Mesendoderm (in vitro differentiated cells): ENCODE data around the gene PRKAR1B.

ENCODE experiments used
- DNase-seq: peaks from one replicate; pipeline ENCODE4 v3.0.0; 2013
- H2AK5ac ChIP-seq: 2 replicates; pipeline ENCODE4 v1.6.1; 2013; ENCODE audit warnings: low read length, inconsistent platforms
- H2BK120ac ChIP-seq: 2 replicates; pipeline ENCODE4 v1.6.1; 2013; ENCODE audit warnings: low read depth, mild to moderate bottlenecking, low read length, moderate library complexity, mixed read lengths
- H2BK15ac ChIP-seq: replicated peaks from 2 replicates; pipeline ENCODE4 v1.6.1; 2013; ENCODE audit warnings: low read depth, mild to moderate bottlenecking, moderate library complexity
- H2BK5ac ChIP-seq: 2 replicates; pipeline ENCODE4 v1.6.1; 2013; ENCODE audit warnings: low read length, inconsistent platforms
- H3K18ac ChIP-seq: 2 replicates; pipeline ENCODE4 v1.6.1; 2013; ENCODE audit warnings: mild to moderate bottlenecking, low read length, mixed read lengths
- H3K23ac ChIP-seq: one replicate; pipeline ENCODE4 v1.6.1; 2013; ENCODE audit warnings: low read length
- H3K27ac ChIP-seq: 2 replicates; pipeline ENCODE4 v1.5.1; 2013; ENCODE audit warnings: low read depth, mild to moderate bottlenecking, inconsistent platforms, low read length, moderate library complexity
- H3K27me3 ChIP-seq: 2 replicates; pipeline ENCODE4 v1.6.1; 2013; ENCODE audit warnings: low read length, control low read depth, mild to moderate bottlenecking, inconsistent platforms; ENCODE audit not compliant: insufficient read depth, poor library complexity
- H3K36me3 ChIP-seq: 2 replicates; pipeline ENCODE4 v1.6.1; 2013; ENCODE audit warnings: low read length, inconsistent platforms; ENCODE audit not compliant: control insufficient read depth, insufficient read depth
- H3K4ac ChIP-seq: one replicate; pipeline ENCODE4 v1.6.1; 2013; ENCODE audit warnings: low read depth, mild to moderate bottlenecking, low read length, moderate library complexity
- H3K4me1 ChIP-seq: 2 replicates; pipeline ENCODE4 v1.6.1; 2013; ENCODE audit warnings: low read depth, low read length, inconsistent platforms; ENCODE audit not compliant: control insufficient read depth
- H3K4me2 ChIP-seq: 2 replicates; pipeline ENCODE4 v1.6.1; 2013; ENCODE audit warnings: low read length
- H3K4me3 ChIP-seq: 2 replicates; pipeline ENCODE4 v1.5.1; 2013; ENCODE audit warnings: mild to moderate bottlenecking, low read length
- H3K56ac ChIP-seq: one replicate; pipeline ENCODE4 v1.6.1; 2013; ENCODE audit warnings: low read length
- H3K79me1 ChIP-seq: 2 replicates; pipeline ENCODE4 v1.6.1; 2013; ENCODE audit warnings: low read length, inconsistent platforms
- H3K79me2 ChIP-seq: 2 replicates; pipeline ENCODE4 v1.6.1; 2013; ENCODE audit warnings: mild to moderate bottlenecking, low read length; ENCODE audit not compliant: control insufficient read depth, insufficient read depth
- H3K9ac ChIP-seq: 2 replicates; pipeline ENCODE4 v1.6.1; 2013; ENCODE audit warnings: low read length, inconsistent platforms
- H4K5ac ChIP-seq: one replicate; pipeline ENCODE4 v1.6.1; 2013; ENCODE audit warnings: low read length
- H4K8ac ChIP-seq: one replicate; pipeline ENCODE4 v1.6.1; 2013; ENCODE audit warnings: low read depth, mild to moderate bottlenecking, control low read depth, low read length, moderate library complexity
- WGBS: extraction: QIAGEN DNeasy Blood & Tissue Kit; methylation state at CpG from one replicate; pipeline ENCODE4 v1.1.7; 2013; ENCODE audit warnings: low lambda C conversion rate, missing lambda C conversion rate; ENCODE audit not compliant: insufficient coverage; ENCODE audit errors: extremely low coverage; 5-methylcytosine and 5-hydroxymethylcytosine counted together

The PRKAR1B gene

GRCh38 chr7:604884-605531 lies 122.1 kb downstream of the PRKAR1B start:
- H3K4me2 ChIP-seq, result no peak overlapping the region
- H4K8ac ChIP-seq, result no peak overlapping the region
- H2BK5ac ChIP-seq, result no peak overlapping the region
- H2BK120ac ChIP-seq, result no peak overlapping the region
- no CpG with 5 or more reads among the region's 28 CpGs for WGBS
- no peaks in the 10 kb centered on the region for H3K79me1 ChIP-seq
- no peaks in the 10 kb centered on the region for H3K27me3 ChIP-seq
- no peak overlapping the region for H3K18ac ChIP-seq
- no peak for DNase-seq
- H3K27ac ChIP-seq, result no peak overlapping the region
- H3K4me3 ChIP-seq, result no peak overlapping the region
- no peak overlapping the region for H2AK5ac ChIP-seq
- no peak overlapping the region for H3K56ac ChIP-seq
- no peak overlapping the region for H2BK15ac ChIP-seq
- no peak overlapping the region for H3K23ac ChIP-seq
- H3K4ac ChIP-seq, result no peak overlapping the region
- H4K5ac ChIP-seq, result no peak overlapping the region
- no peaks in the 10 kb centered on the region for H3K79me2 ChIP-seq
- no peak overlapping the region for H3K9ac ChIP-seq
- H3K4me1 ChIP-seq, result peaks cover 8% of the 10 kb centered on the region
- no peaks in the 10 kb centered on the region for H3K36me3 ChIP-seq

DNA sequence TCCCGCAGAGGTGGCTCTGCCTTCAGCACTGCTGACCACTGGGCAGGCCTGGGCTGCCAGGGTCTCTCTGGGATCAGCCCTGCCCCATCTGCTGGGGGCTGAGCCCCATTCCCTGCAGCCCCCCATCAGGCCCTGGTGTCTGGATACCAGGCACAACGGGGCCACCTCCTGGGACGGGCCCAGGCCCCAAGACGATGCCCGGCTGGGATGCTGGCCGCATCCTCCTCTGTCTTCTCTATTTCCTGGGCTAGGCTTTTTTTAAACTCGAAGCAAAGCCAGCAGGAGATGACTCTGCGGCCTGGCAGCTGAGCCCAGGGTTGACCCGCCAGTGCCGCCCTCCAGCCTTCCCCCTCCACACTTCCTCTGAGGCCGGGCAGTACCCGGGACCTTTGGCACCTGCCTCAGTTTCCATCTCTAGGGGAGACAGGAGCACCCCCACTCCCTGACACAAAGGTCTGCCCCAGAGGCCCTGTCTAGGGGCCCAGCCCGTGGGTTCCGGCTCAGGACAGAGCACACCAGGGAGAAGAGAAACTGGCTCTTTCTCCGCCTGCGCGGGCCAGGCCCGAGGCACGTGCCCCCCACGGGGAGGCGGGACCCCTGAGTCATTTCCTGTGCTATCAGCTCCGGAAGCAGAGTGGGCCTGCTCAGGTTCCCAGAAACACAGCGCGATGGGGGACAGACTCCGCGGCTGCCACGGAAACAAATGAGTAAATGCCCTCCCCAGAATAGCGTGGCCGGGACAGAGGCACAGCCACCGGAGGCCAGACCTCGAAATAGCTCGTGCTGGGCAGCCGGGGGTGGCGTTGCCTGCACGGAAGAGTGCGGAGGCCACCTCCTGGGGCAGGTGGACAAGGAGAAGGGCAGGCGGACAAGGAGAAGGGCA lies 122.8 kb downstream of the PRKAR1B start:
- Histone ChIP-seq H2BK15ac (no peak overlapping the region), H3K36me3 (no peaks in the 10 kb centered on the region), H3K79me1 (no peaks in the 10 kb centered on the region), H3K56ac (peak overlapping the region; percentile 37), H3K27me3 (no peaks in the 10 kb centered on the region), H3K4ac (no peak overlapping the region), H3K4me3 (no peak overlapping the region), H2AK5ac (no peak overlapping the region), H2BK120ac (no peak overlapping the region), H3K27ac (peak overlapping the region; percentile 39), H3K9ac (no peak overlapping the region), H3K79me2 (no peaks in the 10 kb centered on the region), H3K23ac (no peak overlapping the region), H3K4me1 (peaks cover 8% of the 10 kb centered on the region), H4K5ac (no peak overlapping the region), H3K18ac (peak overlapping the region; percentile 29), H4K8ac (no peak overlapping the region), H2BK5ac (no peak overlapping the region), H3K4me2 (no peak overlapping the region)
- WGBS, result no CpG with 5 or more reads among the region's 37 CpGs
- peak; percentile 78 for DNase-seq

DNA sequence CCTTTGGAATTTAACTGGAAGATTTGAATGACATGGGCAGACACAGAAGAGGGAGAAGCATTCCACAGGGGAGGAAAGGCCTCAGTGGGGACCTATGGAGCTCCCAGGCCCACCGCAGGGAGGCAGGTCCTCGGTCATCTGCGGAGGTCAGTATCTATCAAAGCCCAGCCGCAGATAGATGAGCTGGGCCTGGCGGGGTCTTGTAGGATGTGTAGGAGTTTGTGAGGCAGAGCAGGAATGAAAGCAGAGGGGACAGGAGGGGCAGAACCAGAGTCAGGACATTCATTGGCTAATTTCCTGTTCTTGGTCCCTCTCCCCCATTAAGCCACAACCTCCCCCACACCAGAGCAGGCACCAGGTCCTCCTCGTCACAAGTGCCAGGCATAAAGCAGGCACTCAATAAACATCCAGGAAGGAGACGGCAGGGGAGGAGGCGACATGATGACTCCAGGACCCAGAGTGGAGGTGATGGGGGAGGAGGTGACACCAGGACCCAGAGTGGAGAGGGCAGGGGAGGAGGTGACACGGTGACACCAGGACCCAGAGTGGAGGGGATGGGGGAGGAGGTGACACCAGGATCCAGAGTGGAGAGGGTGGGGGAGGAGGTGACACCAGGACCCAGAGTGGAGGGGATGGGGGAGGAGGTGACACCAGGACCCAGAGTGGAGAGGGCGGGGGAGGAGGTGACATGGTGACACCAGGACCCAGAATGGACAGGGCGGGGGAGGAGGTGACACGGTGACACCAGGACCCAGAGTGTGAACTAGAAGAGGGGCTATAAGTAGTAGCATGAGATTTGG lies 123.7 kb downstream of the PRKAR1B start:
- no peak overlapping the region for H3K9ac ChIP-seq
- H2BK15ac ChIP-seq, result no peak overlapping the region
- H3K4ac ChIP-seq, result no peak overlapping the region
- H3K23ac ChIP-seq, result no peak overlapping the region
- H3K79me2 ChIP-seq, result no peaks in the 10 kb centered on the region
- H3K4me1 ChIP-seq, result peaks cover 8% of the 10 kb centered on the region
- no peak overlapping the region for H3K18ac ChIP-seq
- H2BK5ac ChIP-seq, result no peak overlapping the region
- DNase-seq, result peak; percentile 70
- H4K8ac ChIP-seq, result no peak overlapping the region
- H3K27me3 ChIP-seq, result no peaks in the 10 kb centered on the region
- H2BK120ac ChIP-seq, result no peak overlapping the region
- peak overlapping the region; percentile 17 for H3K56ac ChIP-seq
- H3K79me1 ChIP-seq, result no peaks in the 10 kb centered on the region
- H3K27ac ChIP-seq, result peak overlapping the region; percentile 39
- WGBS, result no CpG with 5 or more reads among the region's 12 CpGs
- no peak overlapping the region for H4K5ac ChIP-seq
- H3K36me3 ChIP-seq, result no peaks in the 10 kb centered on the region
- no peak overlapping the region for H3K4me3 ChIP-seq
- H3K4me2 ChIP-seq, result no peak overlapping the region
- H2AK5ac ChIP-seq, result no peak overlapping the region

- Histone ChIP-seq H3K4me2 (no peak overlapping the region), H2AK5ac (no peak overlapping the region), H3K36me3 (no peaks in the 10 kb centered on the region), H3K9ac (no peak overlapping the region), H3K4me3 (no peak overlapping the region), H3K56ac (no peak overlapping the region), H3K18ac (peak overlapping the region; percentile 31), H2BK15ac (no peak overlapping the region), H3K27ac (peak overlapping the region; percentile 31), H2BK120ac (no peak overlapping the region), H3K4ac (peak overlapping the region; percentile 40), H4K5ac (no peak overlapping the region), H2BK5ac (no peak overlapping the region), H3K23ac (no peak overlapping the region), H4K8ac (no peak overlapping the region), H3K4me1 (peaks cover 8% of the 10 kb centered on the region), H3K79me1 (no peaks in the 10 kb centered on the region), H3K79me2 (no peaks in the 10 kb centered on the region), H3K27me3 (no peaks in the 10 kb centered on the region)
- DNase-seq, result no peak
- no CpG with 5 or more reads among the region's 38 CpGs for WGBS
Observed at GRCh38 chr7:602341-603141, 124.5 kb downstream of the PRKAR1B start.

- Histone ChIP-seq H3K4ac (no peak overlapping the region), H3K36me3 (no peaks in the 10 kb centered on the region), H2AK5ac (no peak overlapping the region), H3K27ac (no peak overlapping the region), H3K79me2 (no peaks in the 10 kb centered on the region), H3K18ac (peak overlapping the region; percentile 53), H2BK5ac (no peak overlapping the region), H3K27me3 (no peaks in the 10 kb centered on the region), H3K4me2 (no peak overlapping the region), H3K9ac (no peak overlapping the region), H3K4me1 (peaks cover 8% of the 10 kb centered on the region), H4K8ac (no peak overlapping the region), H3K23ac (no peak overlapping the region), H4K5ac (no peak overlapping the region), H3K4me3 (no peak overlapping the region), H2BK120ac (no peak overlapping the region), H3K79me1 (no peaks in the 10 kb centered on the region), H3K56ac (no peak overlapping the region), H2BK15ac (no peak overlapping the region)
- no CpG with 5 or more reads among the region's 39 CpGs for whole genome bisulfite sequencing
- no peak for DNase-seq
Observed at GRCh38 chr7:601595-602340, 125.3 kb downstream of the PRKAR1B start.
